TTC549 (cell line): ENCODE data around the gene EPHB2.
"Not testable (repeated sequence)": the region's sequence is repeated elsewhere in the genome, so short reads cannot be mapped to it uniquely, and the experiment has no call there.

ENCODE experiments used
- FAIRE-seq: peaks from 2 replicates; lab custom pipeline; 2012; peaks lifted over from hg19 to GRCh38; lab: Jason Lieb, UNC

Gene EPHB2

GRCh38 chr1:22841142-22841541 is 130.5 kb downstream of the EPHB2 start:
- no peak for FAIRE-seq

GRCh38 chr1:22841860-22842281 is 131.2 kb downstream of the EPHB2 start:
- no peak for FAIRE-seq

DNA sequence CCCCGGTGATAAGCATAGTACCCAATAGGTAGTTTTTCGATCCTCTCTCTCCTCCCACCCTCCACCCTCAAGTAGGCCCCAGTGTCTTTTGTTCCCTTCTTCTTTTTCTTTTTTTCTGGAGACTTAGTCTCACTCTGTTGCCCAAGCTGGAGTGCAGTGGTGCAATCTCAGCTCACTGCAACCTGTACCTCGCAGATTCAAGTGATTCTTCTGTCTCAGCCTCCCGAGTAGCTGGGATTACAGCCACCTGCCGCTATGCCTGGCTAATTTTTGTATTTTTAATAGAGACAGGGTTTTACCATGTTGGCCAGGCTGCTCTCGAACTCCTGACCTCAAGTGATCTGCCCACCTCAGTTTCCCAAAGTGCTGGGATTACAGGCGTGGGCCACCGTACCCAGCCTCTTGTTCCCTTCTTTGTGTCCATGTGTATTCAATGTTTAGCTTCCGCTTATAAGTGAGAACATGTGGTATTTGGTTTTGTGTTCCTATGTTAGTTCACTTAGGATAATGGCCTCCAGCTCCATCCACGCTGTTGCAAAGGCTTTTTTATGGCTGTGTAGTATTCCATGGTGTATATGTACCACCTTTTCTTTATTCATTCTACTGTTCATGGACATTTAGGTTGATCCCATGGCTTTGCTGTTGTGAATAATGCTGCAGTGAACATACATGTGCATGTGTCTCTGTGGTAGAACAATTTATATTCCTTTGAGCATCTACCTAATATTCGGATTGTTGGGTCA is 133.0 kb downstream of the EPHB2 start:
- not testable (repeated sequence) for FAIRE-seq

GRCh38 chr1:22844621-22845020 is 134.0 kb downstream of the EPHB2 start:
- FAIRE-seq: no peak

- no peak for FAIRE-seq
Observed at GRCh38 chr1:22845398-22845935, 134.8 kb downstream of the EPHB2 start.

GRCh38 chr1:22846458-22846857 is 135.8 kb downstream of the EPHB2 start:
- FAIRE-seq: no peak

- no peak for FAIRE-seq
Observed at GRCh38 chr1:22847249-22847648, 136.6 kb downstream of the EPHB2 start.

GRCh38 chr1:22847709-22848108 is 137.1 kb downstream of the EPHB2 start:
- FAIRE-seq: no peak

- FAIRE-seq: no peak
Observed at GRCh38 chr1:22848405-22848804, 137.8 kb downstream of the EPHB2 start.

GRCh38 chr1:22849770-22850169 is 139.1 kb downstream of the EPHB2 start:
- no peak for FAIRE-seq

GRCh38 chr1:22850281-22850680 is 139.6 kb downstream of the EPHB2 start:
- FAIRE-seq: no peak

GRCh38 chr1:22850681-22851080 is 140.0 kb downstream of the EPHB2 start:
- no peak for FAIRE-seq

GRCh38 chr1:22851517-22851916 is 140.9 kb downstream of the EPHB2 start:
- FAIRE-seq: no peak

GRCh38 chr1:22852144-22852655 is 141.6 kb downstream of the EPHB2 start:
- FAIRE-seq: no peak

GRCh38 chr1:22853651-22854185 is 143.1 kb downstream of the EPHB2 start:
- no peak for FAIRE-seq

GRCh38 chr1:22854688-22855565 is 144.3 kb downstream of the EPHB2 start:
- FAIRE-seq: no peak

- FAIRE-seq: no peak
Observed at GRCh38 chr1:22855668-22856606, 145.3 kb downstream of the EPHB2 start.

DNA sequence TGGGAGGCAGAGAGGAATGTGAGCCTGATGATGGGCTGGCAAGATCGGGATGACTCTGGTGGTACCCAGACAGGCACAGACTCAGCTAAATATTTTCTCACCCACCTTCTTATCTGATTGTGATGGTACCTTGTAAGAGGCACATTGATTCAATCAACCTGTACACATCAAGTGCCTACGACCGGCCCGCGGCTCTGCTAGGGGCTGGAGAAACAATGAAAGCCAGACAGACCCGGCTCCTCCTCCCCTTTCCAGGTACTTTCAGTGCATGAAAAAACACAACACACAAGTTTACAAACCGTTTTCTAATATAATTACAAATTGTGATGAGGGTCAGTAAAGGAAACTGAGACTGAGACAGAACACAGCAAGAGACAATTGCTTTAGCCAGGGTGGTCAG is 147.0 kb downstream of the EPHB2 start:
- no peak for FAIRE-seq

GRCh38 chr1:22860414-22860800 is 149.8 kb downstream of the EPHB2 start:
- FAIRE-seq: no peak

DNA sequence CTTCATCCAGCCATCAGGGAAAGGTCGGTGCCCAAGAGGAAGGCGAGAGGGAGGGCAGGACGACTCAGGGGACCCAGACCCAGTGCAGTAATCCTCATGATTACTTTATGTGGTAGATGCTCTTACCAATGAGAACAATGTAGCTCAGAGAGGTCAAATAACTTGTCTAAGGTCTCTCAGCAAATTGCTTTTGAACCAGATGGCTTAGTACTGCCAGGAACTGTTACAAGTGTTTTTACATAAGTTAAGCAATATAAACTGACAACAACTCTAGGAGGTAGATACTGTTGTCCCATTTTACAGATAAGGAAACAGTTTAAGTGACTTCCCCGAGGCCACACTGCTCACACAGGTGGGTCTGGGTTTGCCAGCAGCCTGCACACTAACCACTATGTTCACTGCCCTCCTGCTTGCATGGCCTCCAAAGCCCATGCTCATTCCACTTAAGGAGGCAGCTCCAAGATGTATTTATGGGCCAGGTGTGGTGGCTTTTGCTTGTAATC is 150.3 kb downstream of the EPHB2 start:
- no peak for FAIRE-seq

GRCh38 chr1:22861764-22862440 is 151.3 kb downstream of the EPHB2 start:
- no peak for FAIRE-seq
